H9 (cell line): ENCODE measurements around the gene PLXNA4. TPM values are rescaled to one million over a fixed set of nuclear protein-coding genes. Genes with fewer than 3 reads are reported as not detected.

Experiments used
- DNase-seq: peaks from one replicate; pipeline ENCODE4 v3.0.0-alpha.2; 2017
- H2AFZ ChIP-seq: one replicate; pipeline ENCODE4 v1.6.1; 2013; ENCODE audit warnings: mild to moderate bottlenecking, low read length, control low read depth, moderate library complexity
- H2AK5ac ChIP-seq: 2 replicates; pipeline ENCODE4 v1.6.1; 2013; ENCODE audit warnings: low read length, control low read depth, mixed read lengths; ENCODE audit not compliant: insufficient read length
- H2BK120ac ChIP-seq: one replicate; pipeline ENCODE4 v1.6.1; 2013; ENCODE audit warnings: low read depth, mild to moderate bottlenecking, low read length, control low read depth, inconsistent platforms; ENCODE audit not compliant: poor library complexity, severe bottlenecking
- H2BK12ac ChIP-seq: 2 replicates; pipeline ENCODE4 v1.6.1; 2013; ENCODE audit warnings: low read length, control low read depth, mixed read lengths, low read depth; ENCODE audit not compliant: insufficient read length
- H2BK15ac ChIP-seq: 2 replicates; pipeline ENCODE4 v1.6.1; 2013; ENCODE audit warnings: low read depth, low read length, control low read depth
- H2BK20ac ChIP-seq: one replicate; pipeline ENCODE4 v1.6.1; 2013; ENCODE audit warnings: low read depth, mild to moderate bottlenecking, low read length, control low read depth, inconsistent platforms; ENCODE audit not compliant: poor library complexity, severe bottlenecking
- H2BK5ac ChIP-seq: 2 replicates; pipeline ENCODE4 v1.6.1; 2013; ENCODE audit warnings: low read length, control low read depth, mixed read lengths; ENCODE audit not compliant: insufficient read length
- H3K14ac ChIP-seq: 2 replicates; pipeline ENCODE4 v1.6.1; 2013; ENCODE audit warnings: low read length, control low read depth; ENCODE audit not compliant: insufficient read depth
- H3K18ac ChIP-seq: 2 replicates; pipeline ENCODE4 v1.6.1; 2013; ENCODE audit warnings: low read depth, mild to moderate bottlenecking, mixed read lengths, low read length, control low read depth; ENCODE audit not compliant: insufficient read length
- H3K23ac ChIP-seq: 2 replicates; pipeline ENCODE4 v1.6.1; 2013; ENCODE audit warnings: low read length, control low read depth, mixed read lengths, low read depth; ENCODE audit not compliant: insufficient read length
- H3K23me2 ChIP-seq: 2 replicates; pipeline ENCODE4 v1.6.1; 2013; ENCODE audit warnings: low read depth, mild to moderate bottlenecking, mixed read lengths, low read length, control low read depth; ENCODE audit not compliant: insufficient read length, poor library complexity, severe bottlenecking
- H3K27ac ChIP-seq: 2 replicates; pipeline ENCODE4 v1.5.1; 2013; ENCODE audit warnings: low read length, control low read depth, mixed read lengths, low read depth; ENCODE audit not compliant: insufficient read length
- H3K27me3 ChIP-seq: 2 replicates; pipeline ENCODE4 v1.6.1; 2013; ENCODE audit warnings: low read length, control low read depth, inconsistent platforms; ENCODE audit not compliant: insufficient read depth
- H3K4ac ChIP-seq: 2 replicates; pipeline ENCODE4 v1.6.1; 2013; ENCODE audit warnings: low read depth, mild to moderate bottlenecking, control low read depth, inconsistent platforms, low read length, moderate library complexity
- H3K4me1 ChIP-seq: 2 replicates; pipeline ENCODE4 v1.6.1; 2013; ENCODE audit warnings: low read length, control low read depth, inconsistent platforms; ENCODE audit not compliant: insufficient read depth
- H3K4me2 ChIP-seq: 2 replicates; pipeline ENCODE4 v1.6.1; 2013; ENCODE audit warnings: low read length, control low read depth, mixed read lengths; ENCODE audit not compliant: insufficient read length, insufficient read depth
- H3K56ac ChIP-seq: 2 replicates; pipeline ENCODE4 v1.6.1; 2013; ENCODE audit warnings: low read depth, mild to moderate bottlenecking, mixed read lengths, low read length, control low read depth; ENCODE audit not compliant: insufficient read length
- H3K79me1 ChIP-seq: 2 replicates; pipeline ENCODE4 v1.6.1; 2013; ENCODE audit warnings: low read depth, mild to moderate bottlenecking, moderate library complexity, low read length, control low read depth, inconsistent platforms; ENCODE audit not compliant: insufficient read depth, poor library complexity, severe bottlenecking
- H3K79me2 ChIP-seq: 2 replicates; pipeline ENCODE4 v1.6.1; 2013; ENCODE audit warnings: low read length, control low read depth, inconsistent platforms; ENCODE audit not compliant: insufficient read depth
- H3K9ac ChIP-seq: 2 replicates; pipeline ENCODE4 v1.6.1; 2013; ENCODE audit warnings: low read length, control low read depth, mixed read lengths; ENCODE audit not compliant: insufficient read length; ENCODE audit errors: extremely low read depth
- H3K9me3 ChIP-seq: one replicate; pipeline ENCODE4 v1.6.1; 2013; ENCODE audit warnings: low read depth, low read length, inconsistent platforms; ENCODE audit not compliant: control insufficient read depth
- H3T11ph ChIP-seq: one replicate; pipeline ENCODE4 v1.6.1; 2013; ENCODE audit warnings: mild to moderate bottlenecking, low read length, control low read depth, inconsistent platforms
- H4K20me1 ChIP-seq: one replicate; pipeline ENCODE4 v1.6.1; 2013; ENCODE audit not compliant: control insufficient read depth, insufficient read length, insufficient read depth
- H4K5ac ChIP-seq: 2 replicates; pipeline ENCODE4 v1.6.1; 2013; ENCODE audit warnings: low read depth, mild to moderate bottlenecking, mixed read lengths, low read length, control low read depth; ENCODE audit not compliant: insufficient read length
- H4K8ac ChIP-seq: replicated peaks from 2 replicates; pipeline ENCODE4 v1.6.1; 2013; ENCODE audit warnings: low read length, control low read depth, mixed read lengths, low read depth; ENCODE audit not compliant: insufficient read length
- H4K91ac ChIP-seq: 2 replicates; pipeline ENCODE4 v1.6.1; 2013; ENCODE audit warnings: low read depth, mild to moderate bottlenecking, moderate library complexity, mixed read lengths, low read length, control low read depth; ENCODE audit not compliant: insufficient read length
- H3K27ac Mint-ChIP-seq, 3 experiments: 2 replicates in 2 of 3; 3 replicates in 1 of 3; pipeline ENCODE4 v1.8.0; 2020 to 2021; ENCODE audit warnings: mixed read lengths in 3 of 3, mild to moderate bottlenecking in 1 of 3, moderate library complexity in 1 of 3
- H3K27me3 Mint-ChIP-seq: 2 replicates; pipeline ENCODE4 v1.8.0; 2021; ENCODE audit warnings: low read depth, mild to moderate bottlenecking, moderate library complexity, mixed read lengths
- H3K36me3 Mint-ChIP-seq, 3 experiments: 2 replicates in 2 of 3; 3 replicates in 1 of 3; pipeline ENCODE4 v1.8.0; 2020 to 2021; ENCODE audit warnings: low read depth in 3 of 3, mixed read lengths in 3 of 3; ENCODE audit not compliant: insufficient read depth in 1 of 3
- H3K4me1 Mint-ChIP-seq, 2 experiments: 2 replicates each; pipeline ENCODE4 v1.8.0; 2020; ENCODE audit warnings: mixed read lengths in 2 of 2
- H3K4me3 Mint-ChIP-seq, 2 experiments: 2 replicates in 1 of 2; 3 replicates in 1 of 2; pipeline ENCODE4 v1.8.0; 2020 to 2021; ENCODE audit warnings: mild to moderate bottlenecking in 2 of 2, mixed read lengths in 2 of 2, moderate library complexity in 1 of 2
- H3K9me3 Mint-ChIP-seq, 2 experiments: 2 replicates in 1 of 2; 3 replicates in 1 of 2; pipeline ENCODE4 v1.8.0; 2020; ENCODE audit warnings: mild to moderate bottlenecking in 2 of 2, mixed read lengths in 2 of 2, moderate library complexity in 1 of 2
- WGBS: extraction: QIAGEN DNeasy Blood & Tissue Kit; methylation state at CpG from one replicate; pipeline ENCODE4 v1.1.7; 2013; ENCODE audit warnings: missing lambda C conversion rate, low lambda C conversion rate, mixed read lengths; ENCODE audit not compliant: insufficient read length; ENCODE audit errors: extremely low coverage; 5-methylcytosine and 5-hydroxymethylcytosine counted together
- total RNA-seq: library from RNA; stranded (reverse); gene quantifications from 2 replicates; pipeline ENCODE4 v1.2.1, GENCODE V29; 2021
- TF ChIP-seq, protein P1 (sequence below): fragments of 200-600 bp; sonication (generic); conservative IDR thresholded peaks from 3 replicates; pipeline ENCODE4 v1.8.0; 2021; ENCODE audit warnings: antibody characterized with exemption, mild to moderate bottlenecking

Gene PLXNA4
- total RNA-seq, 1 experiment from 2014 or later: 0.35 TPM

DNA sequence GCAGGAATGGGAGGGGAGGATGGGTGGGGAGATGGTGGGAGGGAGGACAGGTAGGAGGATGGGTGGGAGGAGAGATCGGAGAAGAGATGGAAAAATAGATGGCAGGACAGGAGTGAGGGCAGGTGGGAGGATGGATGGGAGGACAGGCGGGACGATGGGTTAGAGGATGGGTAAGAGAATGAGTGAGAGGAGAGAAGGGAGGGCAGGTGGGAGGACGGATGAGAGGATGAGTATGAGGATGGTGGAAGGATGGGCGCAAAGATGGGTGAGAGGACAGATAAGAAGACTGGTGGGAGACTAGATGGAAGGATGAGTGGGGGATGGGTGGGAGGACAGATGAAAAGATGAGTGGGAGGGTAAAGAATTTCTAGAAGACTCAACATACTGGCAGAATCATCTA, 438.6 kb downstream of the PLXNA4 start:
- TF ChIP-seq, protein P1, sequence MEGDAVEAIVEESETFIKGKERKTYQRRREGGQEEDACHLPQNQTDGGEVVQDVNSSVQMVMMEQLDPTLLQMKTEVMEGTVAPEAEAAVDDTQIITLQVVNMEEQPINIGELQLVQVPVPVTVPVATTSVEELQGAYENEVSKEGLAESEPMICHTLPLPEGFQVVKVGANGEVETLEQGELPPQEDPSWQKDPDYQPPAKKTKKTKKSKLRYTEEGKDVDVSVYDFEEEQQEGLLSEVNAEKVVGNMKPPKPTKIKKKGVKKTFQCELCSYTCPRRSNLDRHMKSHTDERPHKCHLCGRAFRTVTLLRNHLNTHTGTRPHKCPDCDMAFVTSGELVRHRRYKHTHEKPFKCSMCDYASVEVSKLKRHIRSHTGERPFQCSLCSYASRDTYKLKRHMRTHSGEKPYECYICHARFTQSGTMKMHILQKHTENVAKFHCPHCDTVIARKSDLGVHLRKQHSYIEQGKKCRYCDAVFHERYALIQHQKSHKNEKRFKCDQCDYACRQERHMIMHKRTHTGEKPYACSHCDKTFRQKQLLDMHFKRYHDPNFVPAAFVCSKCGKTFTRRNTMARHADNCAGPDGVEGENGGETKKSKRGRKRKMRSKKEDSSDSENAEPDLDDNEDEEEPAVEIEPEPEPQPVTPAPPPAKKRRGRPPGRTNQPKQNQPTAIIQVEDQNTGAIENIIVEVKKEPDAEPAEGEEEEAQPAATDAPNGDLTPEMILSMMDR: no peak
- Histone ChIP-seq H4K91ac (no peak overlapping the region), H3K9me3 (no peaks in the 10 kb centered on the region), H2BK5ac (no peak overlapping the region), H3K56ac (no peak overlapping the region), H4K20me1 (no peaks in the 10 kb centered on the region), H3T11ph (no peak overlapping the region), H2BK20ac (no peak overlapping the region), H2AK5ac (no peak overlapping the region), H3K23me2 (no peaks in the 10 kb centered on the region), H3K4ac (no peak overlapping the region), H3K18ac (no peak overlapping the region), H3K27ac (no peak overlapping the region), H2AFZ (no peak overlapping the region), H4K5ac (no peak overlapping the region), H3K14ac (no peak overlapping the region), H4K8ac (no peak overlapping the region), H3K79me1 (no peaks in the 10 kb centered on the region), H3K79me2 (no peaks in the 10 kb centered on the region), H2BK120ac (no peak overlapping the region), H2BK12ac (no peak overlapping the region), H3K4me1 (peaks cover 3% of the 10 kb centered on the region; the same call in 1 of the 2 replicates), H3K4me2 (no peak overlapping the region), H2BK15ac (no peak overlapping the region), H3K27me3 (no peaks in the 10 kb centered on the region), H3K9ac (no peak overlapping the region), H3K23ac (no peak overlapping the region)
- H3K27me3 Mint-ChIP-seq: peaks cover 16% of the 10 kb centered on the region
- H3K4me3 Mint-ChIP-seq: no peak overlapping the region; a peak in 1 of 5 replicates
- H3K36me3 Mint-ChIP-seq: peaks cover 0 to 2% (median 0%) of the 10 kb centered on the region in 3 experiments; a peak in 1 of 7 replicates
- H3K4me1 Mint-ChIP-seq: peaks cover 37 to 40% of the 10 kb centered on the region in 2 experiments
- no peak overlapping the region for H3K27ac Mint-ChIP-seq
- no peaks in the 10 kb centered on the region; a peak in 1 of 5 replicates for H3K9me3 Mint-ChIP-seq
- DNase-seq: no peak
- 100% methylated on average over 2 of the region's 5 CpGs for WGBS
